Temporal lobe (tissue), 1 donor: ENCODE measurements around the gene COMT. TPM values are rescaled to one million over a fixed set of nuclear protein-coding genes. Genes with fewer than 3 reads are reported as not detected.

Experiments
- total RNA-seq: library from RNA; depleted of rRNA; stranded (reverse); fragments of >200 nt; gene quantifications from one replicate; pipeline ENCODE4 v1.2.3, GENCODE V29; 2014

Gene COMT
- total RNA-seq, 1 donor from 2014 or later = 42.8 TPM

Other genes starting within 250 kb of the COMT start
- 235 TPM for gene SEPTIN5, start 227.3 kb upstream of the COMT start, total RNA-seq
- 24.8 TPM for gene GP1BB, start 218.2 kb upstream of the COMT start, total RNA-seq
- gene TBX1, start 181.0 kb upstream of the COMT start, total RNA-seq = not detected
- gene GNB1L, start 86.9 kb upstream of the COMT start, total RNA-seq = 3.4 TPM
- 8.1 TPM for gene RTL10, start 86.9 kb upstream of the COMT start, total RNA-seq
- 11.6 TPM for gene TXNRD2, start within 50 bp of the COMT start, total RNA-seq
- gene ARVCF, start 75.1 kb downstream of the COMT start, total RNA-seq = 48.9 TPM
- 8.1 TPM for gene TANGO2, start 79.3 kb downstream of the COMT start, total RNA-seq
- 24.8 TPM for gene DGCR8, start 138.5 kb downstream of the COMT start, total RNA-seq
- 102 TPM for gene RANBP1, start 174.3 kb downstream of the COMT start, total RNA-seq
- 22.1 TPM for gene TRMT2A, start 175.5 kb downstream of the COMT start, total RNA-seq
- 6.6 TPM for gene ZDHHC8, start 190.0 kb downstream of the COMT start, total RNA-seq
- gene CCDC188, start 209.3 kb downstream of the COMT start, total RNA-seq = 1.5 TPM